Activated T-helper 9 cell treated with anti-CD3 and anti-CD28 coated beads, Interleukin-2, amount 50 U/mL, for 16 hours (primary cell): ENCODE results near the gene WBP1L.
"Not testable (repeated sequence)": the region's sequence is repeated elsewhere in the genome, so short reads cannot be mapped to it uniquely, and the experiment has no call there.

Experiments
- DNase-seq: peaks from one replicate; pipeline ENCODE4 v3.0.0-alpha.2; 2020; ENCODE audit warnings: low read depth

WBP1L gene

DNA sequence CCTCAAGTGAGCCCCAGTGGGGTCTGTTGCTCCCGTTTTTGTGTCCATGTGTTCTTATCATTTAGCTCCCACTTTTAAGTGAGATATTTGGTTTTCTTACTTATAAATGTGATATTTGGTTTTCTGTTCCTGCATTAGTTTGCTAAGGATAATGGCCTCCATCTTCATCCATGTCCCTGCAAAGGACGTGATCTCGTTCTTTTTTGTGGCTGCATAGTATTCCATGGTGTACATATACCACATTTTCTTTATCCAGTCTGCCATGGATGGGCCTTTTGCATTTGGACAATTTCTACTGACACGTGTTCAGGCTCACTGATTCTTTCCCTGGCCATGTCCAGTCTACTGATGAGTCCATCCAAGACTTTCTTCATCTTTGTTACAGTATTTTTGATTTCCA is 19.8 kb upstream of the WBP1L start:
- DNase-seq, result no peak

- DNase-seq, result no peak
Measured at GRCh38 chr10:102726274-102726673, 17.5 kb upstream of the WBP1L start.

DNA sequence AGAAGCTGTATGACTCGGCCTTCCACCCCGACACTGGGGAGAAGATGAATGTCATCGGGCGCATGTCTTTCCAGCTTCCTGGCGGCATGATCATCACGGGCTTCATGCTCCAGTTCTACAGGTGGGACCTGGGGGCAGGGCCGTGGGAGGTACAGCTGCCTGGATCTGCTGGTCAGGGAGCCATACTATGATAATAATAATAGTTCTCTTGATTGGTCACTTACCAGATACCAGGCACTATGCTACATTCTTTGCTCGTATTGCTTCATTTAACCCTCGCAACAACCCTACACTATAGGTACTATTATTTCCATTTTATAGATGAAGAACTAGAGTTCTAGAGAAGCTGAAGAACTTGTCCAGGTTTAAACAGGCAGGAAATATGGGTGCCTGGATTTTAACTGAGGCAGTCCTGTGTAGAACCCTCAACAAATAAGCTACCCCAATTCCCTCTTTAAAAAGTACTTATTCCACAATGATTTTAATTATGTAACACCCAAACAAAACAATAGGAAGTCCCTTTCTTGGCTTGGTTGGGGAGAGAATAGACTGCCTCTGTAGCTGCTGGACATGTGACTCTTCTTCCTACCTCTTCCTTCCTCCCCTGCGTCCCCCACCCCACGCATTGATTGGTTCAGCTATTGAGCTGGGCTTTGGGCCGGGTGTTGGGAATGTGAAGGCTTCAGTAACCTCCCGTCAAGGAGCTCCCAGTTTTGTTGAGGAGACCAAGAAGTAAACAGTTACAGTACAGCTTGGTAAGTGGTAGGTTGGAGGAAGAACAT is 16.5 kb upstream of the WBP1L start:
- no peak for DNase-seq

GRCh38 chr10:102729029-102730026 is 14.4 kb upstream of the WBP1L start:
- DNase-seq, result peak; percentile 30

DNA sequence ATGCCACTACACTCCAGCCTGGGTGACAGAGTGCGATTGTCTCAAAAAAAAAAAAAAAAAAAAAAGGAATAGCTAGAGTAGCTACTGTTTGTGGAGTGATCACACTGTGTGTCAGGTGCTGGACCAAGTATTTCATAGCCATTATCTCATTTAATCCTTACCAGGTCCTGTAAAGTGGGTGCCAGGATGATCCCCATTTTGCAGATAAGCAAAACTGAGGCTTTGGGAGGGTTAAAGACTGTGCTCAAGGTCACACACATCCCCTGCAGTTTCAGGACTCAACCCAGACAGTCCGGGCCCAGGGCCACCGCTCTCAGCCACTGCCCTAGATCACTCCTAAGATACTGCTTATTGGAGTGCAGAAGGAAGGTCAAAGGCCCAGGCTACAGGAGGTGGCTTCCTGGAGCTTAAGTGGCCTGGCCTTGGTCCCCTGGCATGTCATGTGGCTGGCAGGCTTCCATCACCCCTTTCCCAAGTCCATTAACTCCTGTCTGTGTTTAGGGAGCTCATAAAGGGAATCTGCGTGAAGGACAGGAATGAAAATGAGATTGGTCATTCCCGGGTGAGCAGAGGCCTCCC is 12.4 kb upstream of the WBP1L start:
- DNase-seq, result no peak

DNA sequence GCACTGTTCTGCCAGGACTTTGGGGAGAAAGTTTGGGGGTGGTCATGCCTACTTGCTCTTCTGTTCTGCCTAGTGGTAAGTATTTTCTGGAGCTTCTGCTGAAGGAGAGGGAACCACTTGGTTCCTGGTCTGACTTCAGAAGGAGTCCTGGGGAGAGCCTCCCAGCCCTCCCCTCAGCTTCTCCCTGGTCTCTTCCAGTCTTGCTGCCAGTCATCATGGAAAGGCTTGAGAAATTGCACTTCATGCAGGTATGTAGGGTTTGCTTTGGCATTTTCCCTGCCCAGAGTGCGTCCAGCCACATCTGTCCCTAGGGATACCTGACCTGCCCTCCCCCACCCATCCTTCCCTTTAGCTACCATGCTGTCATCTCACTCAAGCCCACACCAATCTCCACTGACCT is 11.1 kb upstream of the WBP1L start:
- no peak for DNase-seq

DNA sequence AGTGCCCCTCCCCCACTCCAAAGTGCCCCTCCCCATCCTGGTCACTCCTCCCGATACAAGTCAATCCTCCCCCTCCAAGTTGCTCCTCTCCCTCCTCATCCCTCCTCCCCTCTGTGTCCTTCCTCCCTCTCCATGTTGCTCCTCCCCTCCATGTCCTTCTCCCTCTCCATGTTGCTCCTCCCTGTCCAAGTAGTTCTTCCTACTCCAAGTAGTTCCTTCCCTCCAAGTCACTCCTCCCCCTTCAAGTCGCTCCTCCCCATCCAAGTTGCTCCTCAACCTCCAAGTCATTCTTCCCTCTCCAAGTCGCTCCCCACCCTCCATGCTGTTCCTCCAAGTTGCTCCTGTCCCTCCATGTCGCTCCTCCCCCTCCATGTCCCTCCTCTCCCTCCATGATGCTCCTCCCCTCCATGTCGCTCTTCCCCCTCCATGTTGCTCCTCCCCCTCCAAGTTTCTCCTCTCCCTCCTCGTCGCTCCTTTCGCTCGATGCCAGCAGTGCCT is 8.6 kb upstream of the WBP1L start:
- no peak for DNase-seq

- DNase-seq, result no peak
Measured at GRCh38 chr10:102738692-102739121, 5.0 kb upstream of the WBP1L start.

DNA sequence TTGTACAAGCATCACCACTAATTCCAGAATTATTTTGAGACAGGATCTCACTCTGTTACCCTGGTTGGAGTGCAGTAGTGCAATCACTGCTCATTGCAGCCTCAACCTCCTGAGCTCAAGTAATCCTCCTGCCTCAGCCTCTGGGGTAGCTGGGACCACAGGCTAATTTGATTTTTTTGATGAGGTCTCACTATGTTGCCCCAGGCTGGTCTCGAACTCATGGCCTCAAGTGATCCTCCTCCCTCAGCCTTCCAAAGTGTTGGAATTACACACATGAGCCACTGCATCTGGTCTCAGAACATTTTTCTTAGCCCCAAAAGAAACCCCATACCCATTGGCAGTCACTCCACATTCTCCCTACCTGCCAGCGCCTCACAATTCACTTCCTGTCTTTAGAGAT is 3.5 kb upstream of the WBP1L start:
- DNase-seq, result no peak

DNA sequence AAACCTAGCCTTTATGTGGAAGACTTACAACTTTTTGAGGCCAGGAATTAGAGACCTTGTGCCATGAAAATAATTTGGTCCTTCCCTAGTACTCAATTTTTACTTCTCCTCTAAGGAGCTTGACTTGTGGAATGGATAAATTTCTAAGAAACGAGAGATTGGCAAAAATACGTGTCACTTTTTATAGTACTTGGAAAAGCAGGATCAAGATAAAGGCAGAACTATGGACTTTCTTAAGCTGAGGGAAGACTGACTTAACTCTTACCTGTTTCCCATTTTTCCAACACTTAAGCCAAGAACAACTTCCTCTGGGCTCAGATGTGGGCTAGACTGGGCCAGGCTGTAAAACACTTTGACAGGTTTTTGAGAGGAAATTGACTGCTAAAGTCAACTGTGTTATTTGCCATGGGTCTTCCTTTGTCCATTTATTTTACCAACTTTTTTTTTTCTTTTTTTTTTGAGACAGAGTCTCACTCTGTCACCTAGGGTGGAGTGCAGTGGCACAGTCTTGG is 2.0 kb upstream of the WBP1L start:
- DNase-seq, result no peak

DNA sequence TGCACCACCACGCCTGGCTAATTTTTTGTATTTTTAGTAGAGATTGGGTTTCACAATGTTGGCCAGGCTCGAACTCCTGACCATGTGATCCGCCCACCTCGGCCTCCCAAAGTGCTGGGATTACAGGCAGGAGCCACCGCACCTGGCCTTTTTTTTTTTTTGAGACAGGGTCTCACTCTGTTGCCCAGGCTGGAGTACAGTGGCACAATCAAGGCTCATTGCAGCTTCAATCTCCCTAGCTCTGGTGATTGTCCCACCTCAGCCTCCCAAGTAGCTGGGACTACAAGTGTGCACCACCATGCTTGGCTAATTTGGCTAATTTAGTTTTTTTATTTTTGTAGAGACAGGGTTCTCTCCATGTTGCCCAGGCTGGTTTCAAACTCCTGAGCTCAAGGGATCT is 1.4 kb upstream of the WBP1L start:
- not testable (repeated sequence) for DNase-seq

- DNase-seq, result no peak
Measured at GRCh38 chr10:102743078-102743587, 615 bp upstream of the WBP1L start.

GRCh38 chr10:102744374-102745051 is 765 bp downstream of the WBP1L start:
- no peak for DNase-seq

- DNase-seq, result no peak
Measured at GRCh38 chr10:102745157-102745556, 1.4 kb downstream of the WBP1L start.

- DNase-seq, result no peak
Measured at GRCh38 chr10:102752266-102752930, 8.7 kb downstream of the WBP1L start.

- no peak for DNase-seq
Measured at GRCh38 chr10:102752934-102753664, 9.4 kb downstream of the WBP1L start.

- DNase-seq, result no peak
Measured at GRCh38 chr10:102753718-102754117, 10.0 kb downstream of the WBP1L start.

- no peak for DNase-seq
Measured at GRCh38 chr10:102757323-102757722, 13.6 kb downstream of the WBP1L start.

GRCh38 chr10:102758240-102758932 is 14.6 kb downstream of the WBP1L start:
- DNase-seq, result no peak

DNA sequence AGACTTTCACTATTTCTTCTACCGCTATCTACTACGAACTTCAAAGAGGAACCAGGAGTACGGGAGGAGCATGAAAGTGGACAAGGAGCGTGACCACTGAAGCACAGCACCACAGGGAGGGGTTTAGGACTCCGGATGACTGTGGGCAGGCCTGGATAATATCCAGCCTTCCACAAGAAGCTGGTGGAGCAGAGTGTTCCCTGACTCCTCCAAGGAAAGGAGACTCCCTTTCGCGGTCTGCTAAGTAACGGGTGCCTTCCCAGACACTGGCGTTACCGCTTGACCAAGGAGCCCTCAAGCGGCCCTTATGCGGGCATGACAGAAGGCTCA is 15.2 kb downstream of the WBP1L start:
- not testable (repeated sequence) for DNase-seq
